Neural crest cell (in vitro differentiated cells): ENCODE results near the gene STARD8. TPM values are rescaled to one million over a fixed set of nuclear protein-coding genes. Genes with fewer than 3 reads are reported as not detected.
"Not testable (repeated sequence)": the region's sequence is repeated elsewhere in the genome, so short reads cannot be mapped to it uniquely, and the experiment has no call there.

Experiments
- DNase-seq: peaks from one replicate; pipeline ENCODE4 v3.0.0; 2021; ENCODE audit warnings: low read depth, mixed read lengths, low spot score
- H3K27ac Mint-ChIP-seq: one replicate; pipeline ENCODE4 v1.8.0; 2021; ENCODE audit warnings: mild to moderate bottlenecking, mixed read lengths; ENCODE audit not compliant: unreplicated experiment
- H3K27me3 Mint-ChIP-seq: 2 replicates; pipeline ENCODE4 v1.8.0; 2021; ENCODE audit warnings: low read depth, mild to moderate bottlenecking, mixed read lengths
- H3K36me3 Mint-ChIP-seq: 2 replicates; pipeline ENCODE4 v1.8.0; 2021; ENCODE audit warnings: low read depth, mild to moderate bottlenecking, mixed read lengths
- H3K4me1 Mint-ChIP-seq: 2 replicates; pipeline ENCODE4 v1.8.0; 2021; ENCODE audit warnings: mixed read lengths
- H3K4me3 Mint-ChIP-seq: one replicate; pipeline ENCODE4 v1.8.0; 2021; ENCODE audit warnings: mild to moderate bottlenecking, mixed read lengths
- H3K9me3 Mint-ChIP-seq: 2 replicates; pipeline ENCODE4 v1.8.0; 2021; ENCODE audit warnings: mixed read lengths
- CTCF ChIP-seq: fragments of 200-600 bp; sonication (generic); conservative IDR thresholded peaks from 2 replicates; pipeline ENCODE4 v1.5.0; 2021; ENCODE audit warnings: antibody characterized with exemption, mild to moderate bottlenecking
- total RNA-seq: library from RNA; stranded (reverse); gene quantifications from 2 replicates; pipeline ENCODE4 v1.2.1, GENCODE V29; 2021

The STARD8 gene
- total RNA-seq, 1 donor from 2014 or later, result 1.8 TPM

DNA sequence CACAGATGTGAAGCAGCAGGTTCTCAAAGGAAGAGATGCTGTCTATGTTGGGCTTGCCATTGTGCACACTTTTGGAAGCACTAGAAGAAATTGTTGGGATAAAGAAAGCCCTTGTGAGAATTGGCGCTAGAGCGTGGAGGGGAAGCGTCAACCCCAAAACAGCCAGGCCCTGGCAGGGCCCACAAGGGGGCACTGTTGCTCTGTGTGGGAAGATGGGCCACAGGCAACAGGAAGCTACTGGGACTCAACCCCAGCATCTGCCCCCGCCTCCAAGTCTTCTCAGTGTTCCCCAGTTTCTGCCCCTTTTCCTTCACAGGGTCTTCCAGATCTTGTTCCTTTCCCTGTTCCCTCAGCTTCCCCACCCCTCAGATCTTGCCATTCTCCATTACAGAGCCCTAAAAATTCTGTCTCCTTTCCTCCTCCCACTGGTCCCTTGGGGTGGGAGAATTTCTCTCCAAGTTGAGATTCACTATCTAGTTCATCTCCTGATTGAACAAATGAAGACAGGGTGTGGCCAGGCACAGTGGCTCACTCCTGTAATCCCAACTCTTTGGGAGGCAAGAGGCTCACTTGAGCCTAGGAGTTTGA lies 85.5 kb downstream of the STARD8 start:
- peak; percentile 58 for DNase-seq
- peak; percentile 69 for TF ChIP-seq CTCF
- Mint-ChIP-seq H3K4me3 (no peak overlapping the region), H3K9me3 (peaks cover 6% of the 10 kb centered on the region), H3K36me3 (peaks cover 3% of the 10 kb centered on the region), H3K4me1 (no peaks in the 10 kb centered on the region), H3K27ac (no peak overlapping the region), H3K27me3 (no peaks in the 10 kb centered on the region)

GRCh38 chrX:68735266-68735665 lies 87.8 kb downstream of the STARD8 start:
- H3K27ac Mint-ChIP-seq, result no peak overlapping the region
- DNase-seq, result no peak
- no peak overlapping the region for H3K4me3 Mint-ChIP-seq
- H3K9me3 Mint-ChIP-seq, result peaks cover 4% of the 10 kb centered on the region
- TF ChIP-seq CTCF, result no peak
- H3K36me3 Mint-ChIP-seq, result peaks cover 3% of the 10 kb centered on the region
- H3K27me3 Mint-ChIP-seq, result no peaks in the 10 kb centered on the region
- no peaks in the 10 kb centered on the region for H3K4me1 Mint-ChIP-seq

- H3K4me3 Mint-ChIP-seq, H3K4me1 Mint-ChIP-seq, H3K36me3 Mint-ChIP-seq, H3K9me3 Mint-ChIP-seq, H3K27ac Mint-ChIP-seq, DNase-seq, H3K27me3 Mint-ChIP-seq: not testable (repeated sequence)
Measured at GRCh38 chrX:68741864-68742263, 94.4 kb downstream of the STARD8 start.

- H3K27me3 Mint-ChIP-seq, result no peaks in the 10 kb centered on the region
- H3K4me3 Mint-ChIP-seq, result no peak overlapping the region
- TF ChIP-seq CTCF, result no peak
- peaks cover 4% of the 10 kb centered on the region for H3K9me3 Mint-ChIP-seq
- no peaks in the 10 kb centered on the region for H3K36me3 Mint-ChIP-seq
- no peak overlapping the region for H3K27ac Mint-ChIP-seq
- H3K4me1 Mint-ChIP-seq, result no peaks in the 10 kb centered on the region
- no peak for DNase-seq
Measured at GRCh38 chrX:68743754-68744153, 96.3 kb downstream of the STARD8 start.

- no peaks in the 10 kb centered on the region for H3K36me3 Mint-ChIP-seq
- H3K27ac Mint-ChIP-seq, result no peak overlapping the region
- no peak for DNase-seq
- H3K27me3 Mint-ChIP-seq, result no peaks in the 10 kb centered on the region
- TF ChIP-seq CTCF, result no peak
- H3K9me3 Mint-ChIP-seq, result peaks cover 4% of the 10 kb centered on the region
- no peaks in the 10 kb centered on the region for H3K4me1 Mint-ChIP-seq
- H3K4me3 Mint-ChIP-seq, result no peak overlapping the region
Measured at GRCh38 chrX:68746988-68747387, 99.5 kb downstream of the STARD8 start.

GRCh38 chrX:68748030-68748429 lies 100.6 kb downstream of the STARD8 start:
- no peak for TF ChIP-seq CTCF
- H3K27me3 Mint-ChIP-seq, result no peaks in the 10 kb centered on the region
- no peaks in the 10 kb centered on the region for H3K4me1 Mint-ChIP-seq
- H3K9me3 Mint-ChIP-seq, result peaks cover 4% of the 10 kb centered on the region
- H3K4me3 Mint-ChIP-seq, result no peak overlapping the region
- DNase-seq, result no peak
- H3K27ac Mint-ChIP-seq, result no peak overlapping the region
- no peaks in the 10 kb centered on the region for H3K36me3 Mint-ChIP-seq
